HepG2 (cell line): ENCODE measurements around the gene EAF1.

Source experiments
- ATF2 ChIP-seq: sonication (generic); formaldehyde crosslinking; IDR thresholded peaks from 2 replicates; pipeline ENCODE4 v1.4.0; 2020; ENCODE audit warnings: missing genetic modification reagents
- CTCF ChIP-seq: sonication (generic); formaldehyde crosslinking; IDR thresholded peaks from 2 replicates; pipeline ENCODE4 v1.5.0; 2020; ENCODE audit warnings: mild to moderate bottlenecking, missing genetic modification reagents, moderate library complexity
- HCFC1 ChIP-seq: fragments of 150-350 bp; IDR thresholded peaks from 2 replicates; pipeline ENCODE4 v1.6.1; 2014; ENCODE audit warnings: low read depth, low read length
- HOMEZ ChIP-seq: IDR thresholded peaks from 2 replicates; pipeline ENCODE4 v1.6.1; 2016; ENCODE audit warnings: low read depth
- NFIC ChIP-seq: IDR thresholded peaks from 2 replicates; pipeline ENCODE4 v1.6.1; 2012; ENCODE audit warnings: mild to moderate bottlenecking, low read length, inconsistent platforms
- PBX3 ChIP-seq: sonication (generic); formaldehyde crosslinking; IDR thresholded peaks from 2 replicates; pipeline ENCODE4 v1.8.1; 2023; ENCODE audit warnings: missing genetic modification reagents, inconsistent platforms, borderline replicate concordance
- SUZ12 ChIP-seq: fragments of 150-350 bp; IDR thresholded peaks from 2 replicates; pipeline ENCODE4 v1.6.1; 2014; ENCODE audit warnings: low read depth, low read length
- TEF ChIP-seq: sonication (generic); formaldehyde crosslinking; IDR thresholded peaks from 2 replicates; pipeline ENCODE4 v1.5.0; 2020; ENCODE audit warnings: missing genetic modification reagents
- ZNF451 ChIP-seq: sonication (generic); formaldehyde crosslinking; IDR thresholded peaks from 2 replicates; pipeline ENCODE4 v1.5.0; 2020; ENCODE audit warnings: mild to moderate bottlenecking, missing genetic modification reagents

GRCh38 chr3:15426579-15427118 lies 749 bp upstream of the EAF1 start:
- TF ChIP-seq SUZ12 (no peak), TEF (CRISPR knock-in tag) (no peak), HOMEZ (CRISPR knock-in tag) (no peak), CTCF (CRISPR knock-in tag) (no peak), ZNF451 (no peak), HCFC1 (no peak), ATF2 (CRISPR knock-in tag) (no peak), NFIC (no peak), PBX3 (CRISPR knock-in tag) (no peak)
